Measurements from ENCODE around the gene PCLO.

- no peak for TF ChIP-seq POLR2A (IDR thresholded peaks at IDR 0.05)
- TF ChIP-seq, protein P1, sequence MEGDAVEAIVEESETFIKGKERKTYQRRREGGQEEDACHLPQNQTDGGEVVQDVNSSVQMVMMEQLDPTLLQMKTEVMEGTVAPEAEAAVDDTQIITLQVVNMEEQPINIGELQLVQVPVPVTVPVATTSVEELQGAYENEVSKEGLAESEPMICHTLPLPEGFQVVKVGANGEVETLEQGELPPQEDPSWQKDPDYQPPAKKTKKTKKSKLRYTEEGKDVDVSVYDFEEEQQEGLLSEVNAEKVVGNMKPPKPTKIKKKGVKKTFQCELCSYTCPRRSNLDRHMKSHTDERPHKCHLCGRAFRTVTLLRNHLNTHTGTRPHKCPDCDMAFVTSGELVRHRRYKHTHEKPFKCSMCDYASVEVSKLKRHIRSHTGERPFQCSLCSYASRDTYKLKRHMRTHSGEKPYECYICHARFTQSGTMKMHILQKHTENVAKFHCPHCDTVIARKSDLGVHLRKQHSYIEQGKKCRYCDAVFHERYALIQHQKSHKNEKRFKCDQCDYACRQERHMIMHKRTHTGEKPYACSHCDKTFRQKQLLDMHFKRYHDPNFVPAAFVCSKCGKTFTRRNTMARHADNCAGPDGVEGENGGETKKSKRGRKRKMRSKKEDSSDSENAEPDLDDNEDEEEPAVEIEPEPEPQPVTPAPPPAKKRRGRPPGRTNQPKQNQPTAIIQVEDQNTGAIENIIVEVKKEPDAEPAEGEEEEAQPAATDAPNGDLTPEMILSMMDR (IDR thresholded peaks at IDR 0.05): no peak
- no peak for TF ChIP-seq POLR2AphosphoS5 (IDR thresholded peaks at IDR 0.05)
These were observed 426.1 kb downstream of the PCLO start for GRCh38 chr7:82736633-82737032.
